ENCODE results near the gene RAPGEF5.

DNA sequence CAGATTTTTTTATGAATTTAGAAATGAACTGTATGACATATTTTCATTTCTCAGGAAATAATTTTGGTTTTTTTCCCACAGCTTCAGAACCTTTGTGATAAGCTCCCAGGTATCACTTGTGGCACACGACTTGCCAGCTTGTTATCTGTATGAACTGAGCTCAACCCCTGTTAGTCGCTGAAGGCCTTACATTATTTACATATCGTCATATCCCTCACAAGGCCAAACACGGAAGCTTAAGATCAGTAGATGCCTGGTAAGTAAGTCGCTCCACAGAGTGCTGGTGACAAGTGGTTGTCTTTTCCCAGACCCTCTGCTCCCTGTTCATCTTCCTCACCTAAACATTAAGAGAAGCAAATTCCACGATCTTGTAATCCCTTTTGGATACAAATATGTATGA lies 55.2 kb downstream of the RAPGEF5 start:
- no peak for TF ChIP-seq CTCF (IDR thresholded peaks at IDR 0.05; ENCODE audit: low read depth, low read length, missing input control)
- no peak for TF ChIP-seq EGR1 (IDR thresholded peaks at IDR 0.05; ENCODE audit: low read depth in 2 of 2)
- no peak for TF ChIP-seq SP1 (IDR thresholded peaks at IDR 0.05)
- TF ChIP-seq, protein P1, sequence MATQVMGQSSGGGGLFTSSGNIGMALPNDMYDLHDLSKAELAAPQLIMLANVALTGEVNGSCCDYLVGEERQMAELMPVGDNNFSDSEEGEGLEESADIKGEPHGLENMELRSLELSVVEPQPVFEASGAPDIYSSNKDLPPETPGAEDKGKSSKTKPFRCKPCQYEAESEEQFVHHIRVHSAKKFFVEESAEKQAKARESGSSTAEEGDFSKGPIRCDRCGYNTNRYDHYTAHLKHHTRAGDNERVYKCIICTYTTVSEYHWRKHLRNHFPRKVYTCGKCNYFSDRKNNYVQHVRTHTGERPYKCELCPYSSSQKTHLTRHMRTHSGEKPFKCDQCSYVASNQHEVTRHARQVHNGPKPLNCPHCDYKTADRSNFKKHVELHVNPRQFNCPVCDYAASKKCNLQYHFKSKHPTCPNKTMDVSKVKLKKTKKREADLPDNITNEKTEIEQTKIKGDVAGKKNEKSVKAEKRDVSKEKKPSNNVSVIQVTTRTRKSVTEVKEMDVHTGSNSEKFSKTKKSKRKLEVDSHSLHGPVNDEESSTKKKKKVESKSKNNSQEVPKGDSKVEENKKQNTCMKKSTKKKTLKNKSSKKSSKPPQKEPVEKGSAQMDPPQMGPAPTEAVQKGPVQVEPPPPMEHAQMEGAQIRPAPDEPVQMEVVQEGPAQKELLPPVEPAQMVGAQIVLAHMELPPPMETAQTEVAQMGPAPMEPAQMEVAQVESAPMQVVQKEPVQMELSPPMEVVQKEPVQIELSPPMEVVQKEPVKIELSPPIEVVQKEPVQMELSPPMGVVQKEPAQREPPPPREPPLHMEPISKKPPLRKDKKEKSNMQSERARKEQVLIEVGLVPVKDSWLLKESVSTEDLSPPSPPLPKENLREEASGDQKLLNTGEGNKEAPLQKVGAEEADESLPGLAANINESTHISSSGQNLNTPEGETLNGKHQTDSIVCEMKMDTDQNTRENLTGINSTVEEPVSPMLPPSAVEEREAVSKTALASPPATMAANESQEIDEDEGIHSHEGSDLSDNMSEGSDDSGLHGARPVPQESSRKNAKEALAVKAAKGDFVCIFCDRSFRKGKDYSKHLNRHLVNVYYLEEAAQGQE (IDR thresholded peaks at IDR 0.05): no peak
- no peak for TF ChIP-seq YY1 (IDR thresholded peaks at IDR 0.05)
- no peak for TF ChIP-seq FOXA1 (IDR thresholded peaks at IDR 0.05)
- TF ChIP-seq, protein P2, sequence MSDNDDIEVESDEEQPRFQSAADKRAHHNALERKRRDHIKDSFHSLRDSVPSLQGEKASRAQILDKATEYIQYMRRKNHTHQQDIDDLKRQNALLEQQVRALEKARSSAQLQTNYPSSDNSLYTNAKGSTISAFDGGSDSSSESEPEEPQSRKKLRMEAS (IDR thresholded peaks at IDR 0.05): no peak
- no peak for TF ChIP-seq RAD21 (IDR thresholded peaks at IDR 0.05)
